IPS-18a (cell line): ENCODE data around the gene SCYL1.
A peak's percentile ranks its signal among the peaks of the same experiment; 100 is the strongest.

Source experiments
- H3K27ac ChIP-seq: one replicate; pipeline ENCODE4 v1.5.1; 2013; ENCODE audit warnings: low read length
- H3K27me3 ChIP-seq: one replicate; pipeline ENCODE4 v1.6.1; 2013; ENCODE audit warnings: mild to moderate bottlenecking, low read length; ENCODE audit not compliant: control insufficient read depth, insufficient read depth
- H3K36me3 ChIP-seq: one replicate; pipeline ENCODE4 v1.6.1; 2013; ENCODE audit warnings: low read depth, low read length; ENCODE audit not compliant: control insufficient read depth
- H3K4me1 ChIP-seq: one replicate; pipeline ENCODE4 v1.6.1; 2013; ENCODE audit warnings: low read depth, low read length; ENCODE audit not compliant: control insufficient read depth
- H3K4me3 ChIP-seq: one replicate; pipeline ENCODE4 v1.5.1; 2013; ENCODE audit warnings: low read length
- H3K9ac ChIP-seq: one replicate; pipeline ENCODE4 v1.6.1; 2013; ENCODE audit warnings: mild to moderate bottlenecking, low read length, moderate library complexity
- H3K9me3 ChIP-seq: one replicate; pipeline ENCODE4 v1.6.1; 2013; ENCODE audit warnings: low read depth, low read length; ENCODE audit not compliant: control insufficient read depth

SCYL1 gene

DNA sequence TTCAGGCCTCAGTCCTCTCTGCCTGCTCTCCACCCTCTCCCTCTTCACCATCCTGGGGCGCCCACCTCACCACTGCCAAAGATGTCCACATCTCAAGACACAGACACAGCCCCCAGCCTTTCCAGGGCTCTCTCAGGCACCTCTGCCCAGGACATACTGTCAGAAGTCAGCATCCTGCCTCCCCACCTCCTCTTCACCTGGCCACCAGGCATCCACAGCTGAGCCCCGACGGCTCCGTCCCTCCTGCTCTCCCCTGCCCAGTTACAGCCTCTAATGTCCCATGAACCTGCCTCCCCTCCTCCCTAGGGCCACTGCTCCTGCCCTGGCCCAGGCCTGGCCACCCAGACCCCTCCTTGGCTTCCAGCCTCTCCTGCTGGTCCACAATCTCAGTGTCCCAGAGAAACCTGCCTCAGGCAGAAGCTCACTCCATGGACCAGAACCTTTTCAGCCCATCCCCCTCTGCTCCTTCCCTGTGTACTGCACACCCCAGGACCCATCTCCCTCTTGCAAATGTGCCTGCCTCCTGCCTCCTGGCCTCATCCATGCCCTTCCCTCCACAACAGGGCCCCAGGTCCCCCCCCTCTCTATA, 30.1 kb downstream of the SCYL1 start:
- peaks cover 11% of the 10 kb centered on the region for H3K4me1 ChIP-seq
- H3K27me3 ChIP-seq: peaks cover 73% of the 10 kb centered on the region
- no peaks in the 10 kb centered on the region for H3K36me3 ChIP-seq
- H3K9me3 ChIP-seq: no peaks in the 10 kb centered on the region
- no peak overlapping the region for H3K4me3 ChIP-seq
- H3K9ac ChIP-seq: no peak overlapping the region
- H3K27ac ChIP-seq: no peak overlapping the region

DNA sequence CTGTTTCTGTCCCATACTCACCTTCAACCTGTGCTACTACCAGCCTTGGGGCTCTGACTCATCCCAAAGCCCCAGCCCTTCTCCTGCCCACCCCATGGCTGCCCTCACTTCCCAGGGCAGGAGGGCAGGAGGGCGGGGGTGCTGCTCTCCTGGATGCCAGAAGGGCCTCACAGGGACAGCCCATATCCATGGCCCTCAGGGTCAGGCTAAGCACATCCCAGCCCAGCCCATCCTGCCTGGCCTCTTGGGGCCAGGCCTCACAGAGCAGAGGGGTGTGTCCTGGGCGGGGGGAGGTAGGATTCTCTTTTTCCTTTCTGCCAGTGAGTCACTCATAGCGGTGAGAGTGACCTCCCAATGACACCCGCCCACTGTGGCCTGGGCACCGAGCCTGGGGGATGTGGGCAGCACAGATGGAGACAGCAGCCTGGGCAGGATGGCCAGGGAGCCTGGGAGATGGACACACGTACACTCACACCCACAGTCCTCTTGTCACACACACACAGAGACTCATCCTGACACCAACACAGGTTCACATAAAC, 30.9 kb downstream of the SCYL1 start:
- Histone ChIP-seq H3K27ac (no peak overlapping the region), H3K4me1 (peaks cover 15% of the 10 kb centered on the region)

DNA sequence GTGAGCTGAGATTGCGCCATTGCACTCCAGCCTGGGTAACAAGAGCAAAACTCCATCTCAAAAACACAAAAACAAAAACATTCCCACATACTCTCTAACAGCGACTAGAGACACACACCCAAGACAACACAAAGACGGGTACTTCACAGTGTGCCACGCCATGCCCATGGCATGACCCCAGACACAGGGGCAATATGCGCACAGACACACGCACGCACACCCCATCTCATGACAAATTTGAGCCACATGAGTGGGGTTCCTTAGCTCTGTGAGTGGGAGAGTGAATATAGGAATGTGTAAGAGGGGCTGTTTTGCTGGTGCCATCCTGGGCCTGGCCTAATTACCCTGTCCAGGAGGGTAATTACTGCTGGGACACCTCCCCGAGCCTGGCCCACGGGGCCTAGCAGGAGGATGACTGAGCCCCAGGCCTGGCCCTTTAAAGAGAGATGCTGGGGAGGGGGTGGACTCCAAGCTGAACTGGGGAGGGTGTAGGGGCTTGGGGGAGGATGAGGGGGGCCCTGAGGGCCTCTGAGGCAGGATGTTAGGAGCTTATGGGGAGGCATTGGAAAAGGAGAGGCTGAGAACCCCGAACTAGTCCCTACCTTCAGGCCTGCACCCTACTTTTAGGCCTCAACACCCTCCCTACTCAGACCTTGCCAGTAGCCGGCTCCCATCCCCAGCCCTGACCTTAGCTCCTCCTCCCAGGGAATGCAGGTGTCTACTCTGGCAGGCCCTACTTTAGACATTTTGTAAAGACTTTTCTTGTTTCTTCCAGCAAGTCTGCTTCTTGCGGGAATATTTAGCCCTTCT, 31.8 kb downstream of the SCYL1 start:
- Histone ChIP-seq H3K36me3 (no peaks in the 10 kb centered on the region), H3K9ac (no peak overlapping the region), H3K27ac (no peak overlapping the region), H3K4me3 (no peak overlapping the region), H3K9me3 (no peaks in the 10 kb centered on the region), H3K27me3 (peaks cover 64% of the 10 kb centered on the region), H3K4me1 (peaks cover 23% of the 10 kb centered on the region)

More for the DNA sequence above, 30.9 kb downstream of the SCYL1 start:
- H3K27me3 ChIP-seq: peaks cover 73% of the 10 kb centered on the region
- H3K36me3 ChIP-seq: no peaks in the 10 kb centered on the region
- H3K9ac ChIP-seq: no peak overlapping the region
- H3K4me3 ChIP-seq: no peak overlapping the region
- no peaks in the 10 kb centered on the region for H3K9me3 ChIP-seq

DNA sequence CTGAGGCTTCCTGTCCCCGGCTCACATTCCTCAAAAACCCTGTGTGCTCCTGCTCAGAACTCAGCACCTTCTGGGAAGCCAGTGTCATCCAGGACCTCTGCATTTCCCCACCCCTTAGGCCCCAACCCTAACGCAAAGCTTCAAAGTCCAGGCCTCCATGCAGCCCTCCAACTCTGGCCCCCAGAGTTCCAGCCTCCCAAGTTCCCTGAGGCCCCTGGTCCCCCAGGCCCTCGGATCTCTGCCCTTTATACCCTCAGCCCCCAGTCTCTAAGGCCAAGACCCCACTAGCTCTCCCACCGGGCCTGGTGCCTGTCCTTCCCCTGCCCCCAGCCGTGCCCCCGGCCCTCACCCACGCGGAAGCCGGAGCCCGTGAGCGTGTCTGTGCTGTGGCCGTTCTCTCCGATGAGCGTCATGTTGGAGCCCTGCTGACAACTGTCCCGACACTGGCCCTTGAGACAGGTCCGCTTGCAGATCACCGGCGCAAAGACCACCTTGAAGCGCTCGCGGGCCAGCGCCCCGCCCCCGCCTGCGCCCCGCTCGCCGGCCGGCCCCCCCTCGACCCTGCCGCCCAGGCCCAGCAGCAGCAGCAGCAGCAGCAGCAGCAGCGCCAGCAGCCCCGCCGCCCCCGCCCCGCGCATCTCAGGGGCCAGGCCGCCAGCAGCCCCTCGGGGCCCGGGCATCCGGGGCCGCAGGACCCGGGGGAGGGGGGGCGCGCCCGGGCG, 32.6 kb downstream of the SCYL1 start:
- Histone ChIP-seq H3K4me1 (peaks cover 23% of the 10 kb centered on the region), H3K27ac (no peak overlapping the region)

DNA sequence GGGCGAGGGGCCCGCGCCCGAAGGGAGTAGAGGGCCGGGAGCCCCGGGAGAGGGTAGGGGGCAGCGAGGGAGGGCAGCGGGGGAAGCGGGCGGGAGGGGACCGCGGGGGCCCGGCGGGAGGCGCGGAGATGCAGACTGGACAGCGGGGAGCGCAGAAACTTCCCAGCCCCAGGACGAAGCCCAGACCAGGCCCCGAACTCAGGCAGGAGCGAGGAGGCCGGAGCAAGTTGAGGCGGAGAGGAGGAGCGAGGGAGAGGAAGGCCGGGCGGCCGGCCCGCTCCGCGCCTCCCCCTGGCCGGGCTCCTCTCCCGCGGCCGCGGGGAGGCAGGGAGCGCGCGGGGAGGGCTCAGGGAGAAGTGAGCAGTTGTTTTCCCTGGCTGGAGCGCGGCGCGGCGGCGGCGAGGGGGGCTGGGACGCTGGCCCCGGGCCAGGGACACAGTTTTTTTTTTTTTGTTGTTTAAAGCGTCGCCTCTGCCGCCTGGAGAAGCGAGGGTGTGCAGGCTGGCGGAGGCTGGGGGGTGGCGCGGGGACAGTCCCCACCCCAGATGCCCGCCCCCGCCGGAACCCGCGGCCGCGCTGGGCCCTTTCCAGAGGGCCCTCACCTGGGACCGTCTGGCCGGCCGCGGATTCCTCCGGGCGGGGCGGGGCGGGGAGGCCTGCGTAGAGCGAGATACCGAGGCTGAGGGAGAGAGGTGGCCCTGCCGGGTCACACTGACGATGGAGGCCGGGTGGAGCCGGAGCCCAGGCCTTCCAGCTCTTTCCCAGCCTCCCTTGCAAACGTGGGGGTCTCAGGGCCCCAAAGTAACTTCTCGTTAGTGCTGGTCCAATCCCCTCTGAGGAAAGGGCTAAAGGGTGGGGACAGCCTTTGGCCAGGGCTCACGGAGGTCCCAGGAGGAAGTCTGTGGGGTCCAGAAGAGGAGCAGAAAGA, 33.4 kb downstream of the SCYL1 start, which contains the start of gene LTBP3:
TSS of gene LTBP3 (minus strand) at position 358 of the 928 bp plus-strand sequence. CDS start 400 bp downstream, outside the sequence.
- no peaks in the 10 kb centered on the region for H3K36me3 ChIP-seq
- no peak within 1 kb of the TSS for H3K27ac ChIP-seq
- peaks cover 23% of the 10 kb centered on the region for H3K4me1 ChIP-seq
- H3K9me3 ChIP-seq: no peaks in the 10 kb centered on the region
- H3K27me3 ChIP-seq: peaks cover 54% of the 10 kb centered on the region
- no peak within 1 kb of the TSS for H3K9ac ChIP-seq
- peak within 1 kb of the TSS; percentile 55 for H3K4me3 ChIP-seq

More for the DNA sequence above, 32.6 kb downstream of the SCYL1 start:
- Histone ChIP-seq H3K9ac (no peak overlapping the region), H3K4me3 (peak overlapping the region; percentile 55), H3K27me3 (peaks cover 56% of the 10 kb centered on the region), H3K36me3 (no peaks in the 10 kb centered on the region), H3K9me3 (no peaks in the 10 kb centered on the region)

DNA sequence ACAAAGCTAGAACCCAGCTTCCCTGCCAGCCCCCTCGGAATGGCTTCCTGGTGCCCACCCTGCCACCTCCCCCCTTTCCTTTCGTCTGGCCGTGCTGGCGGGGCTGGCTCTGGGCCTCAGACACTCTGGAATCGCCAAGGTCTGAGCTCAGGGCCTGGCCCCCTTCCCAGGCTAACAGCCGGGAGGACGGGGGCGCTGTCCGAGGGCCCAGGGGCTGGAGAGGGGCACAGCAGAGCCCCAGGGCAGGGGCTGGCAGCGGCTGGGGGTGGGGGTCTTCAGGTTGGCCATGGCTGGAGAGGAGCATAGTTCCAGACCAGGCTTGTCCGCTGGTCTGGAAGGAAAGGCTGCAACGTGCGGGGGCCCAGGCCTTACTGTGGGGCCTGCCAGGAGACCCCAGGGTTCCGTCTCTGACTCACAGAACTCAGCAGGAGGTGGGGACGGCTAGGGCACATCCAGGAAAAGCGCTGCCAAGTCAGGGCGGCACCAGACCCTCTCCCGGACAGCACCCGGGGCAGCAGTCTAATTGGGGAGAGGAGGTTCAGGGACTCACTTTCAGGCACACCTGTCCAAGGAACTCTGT, 34.1 kb downstream of the SCYL1 start:
- Histone ChIP-seq H3K27me3 (peaks cover 51% of the 10 kb centered on the region), H3K9me3 (no peaks in the 10 kb centered on the region), H3K36me3 (no peaks in the 10 kb centered on the region), H3K27ac (no peak overlapping the region), H3K4me3 (peak overlapping the region; percentile 55), H3K4me1 (peaks cover 23% of the 10 kb centered on the region), H3K9ac (no peak overlapping the region)

DNA sequence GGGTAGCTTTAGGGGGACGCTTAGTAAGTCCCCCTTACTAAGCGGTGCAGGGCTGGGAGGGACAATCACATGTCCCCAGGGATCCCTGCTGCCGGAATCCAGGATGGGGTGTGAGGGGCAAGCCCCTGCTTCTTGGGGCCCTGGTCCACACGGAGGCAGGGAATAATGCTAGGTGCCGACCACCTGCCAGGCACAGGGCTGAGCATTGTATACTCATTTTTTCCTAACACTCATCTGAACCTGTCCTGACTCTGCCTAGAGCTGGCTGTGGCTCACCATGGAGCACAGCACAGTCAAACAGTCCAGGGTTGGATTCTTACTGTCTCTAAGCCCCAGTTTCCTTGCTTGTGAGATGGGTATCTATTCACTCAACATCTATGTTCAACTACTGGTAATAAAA, 34.7 kb downstream of the SCYL1 start:
- H3K36me3 ChIP-seq: no peaks in the 10 kb centered on the region

DNA sequence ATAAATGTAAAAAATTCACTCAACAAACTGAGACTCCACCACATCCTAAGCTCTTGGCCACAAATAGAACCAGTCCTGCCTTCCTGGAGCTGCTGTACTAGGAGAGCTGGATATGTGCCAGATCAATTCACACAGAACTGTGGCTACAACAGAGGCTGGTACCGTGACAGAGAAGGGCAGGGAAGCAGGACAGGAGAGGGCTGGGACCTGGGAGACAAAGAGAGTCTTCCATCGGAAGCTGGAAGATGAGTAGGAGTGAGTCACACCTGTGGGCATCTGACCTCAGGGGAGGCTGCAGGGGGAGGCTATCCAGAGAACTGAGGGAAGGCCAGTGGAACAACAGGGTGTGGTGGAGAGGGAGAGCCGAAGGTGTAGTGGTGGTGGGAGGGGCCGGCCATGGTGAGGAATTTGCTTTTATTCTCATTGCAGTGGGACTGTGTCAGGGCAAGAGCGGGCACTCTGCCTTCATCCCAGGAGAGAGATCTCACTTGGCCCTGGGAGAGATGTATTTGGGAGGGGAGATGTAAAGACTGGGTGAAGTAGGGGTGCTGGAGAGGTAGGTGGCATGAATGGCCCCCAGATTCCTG, 35.2 kb downstream of the SCYL1 start:
- no peak overlapping the region for H3K9ac ChIP-seq
- H3K36me3 ChIP-seq: no peaks in the 10 kb centered on the region
- H3K27ac ChIP-seq: no peak overlapping the region
- H3K9me3 ChIP-seq: no peaks in the 10 kb centered on the region
- peaks cover 41% of the 10 kb centered on the region for H3K27me3 ChIP-seq
- H3K4me3 ChIP-seq: no peak overlapping the region
- peaks cover 23% of the 10 kb centered on the region for H3K4me1 ChIP-seq

More for the DNA sequence above, 34.7 kb downstream of the SCYL1 start:
- Histone ChIP-seq H3K9ac (no peak overlapping the region), H3K27me3 (peaks cover 46% of the 10 kb centered on the region), H3K4me1 (peaks cover 23% of the 10 kb centered on the region), H3K4me3 (no peak overlapping the region), H3K9me3 (no peaks in the 10 kb centered on the region), H3K27ac (no peak overlapping the region)

DNA sequence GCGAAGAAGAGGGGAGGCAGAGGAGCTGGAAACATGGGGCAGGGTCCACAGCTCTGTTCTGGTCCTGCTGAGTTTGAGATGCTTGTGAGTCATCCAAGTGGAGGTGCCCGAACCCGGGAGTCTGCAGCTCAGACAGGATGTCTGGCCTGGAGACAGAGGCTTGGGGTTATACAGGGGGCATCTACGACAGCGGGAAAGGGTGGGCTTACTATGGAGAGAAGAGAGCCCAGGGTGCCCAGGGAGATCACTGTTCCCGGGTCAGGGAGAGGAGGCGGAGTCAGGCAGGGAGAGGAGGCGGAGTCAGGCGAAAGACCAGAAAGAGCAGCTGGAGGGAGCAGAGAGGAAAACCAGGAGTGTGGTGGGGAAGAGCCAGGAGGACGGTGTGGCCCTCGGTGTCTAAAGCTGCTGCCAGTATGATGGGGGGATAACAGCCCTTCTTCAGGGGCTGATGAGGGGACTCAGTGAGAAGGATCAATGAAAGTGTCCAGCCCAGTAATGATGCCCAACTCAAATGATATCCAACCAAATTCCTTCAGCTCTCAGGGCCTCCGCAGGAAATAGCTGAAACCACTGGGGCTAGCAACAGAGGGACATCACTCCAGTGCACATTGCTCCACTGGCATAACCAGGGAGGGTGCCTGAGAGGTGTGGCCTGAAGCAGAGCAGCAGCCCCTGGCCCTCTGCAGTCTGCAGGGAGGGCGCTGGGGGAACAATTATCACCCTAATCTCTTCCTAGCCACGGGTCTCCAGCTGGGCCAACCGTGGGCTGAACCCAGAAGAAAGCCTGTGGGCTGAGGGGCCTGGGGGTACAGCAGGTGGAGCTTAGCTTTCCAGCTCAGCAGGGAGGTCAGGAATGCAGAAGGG, 35.9 kb downstream of the SCYL1 start:
- Histone ChIP-seq H3K36me3 (no peaks in the 10 kb centered on the region), H3K27ac (no peak overlapping the region), H3K27me3 (peaks cover 36% of the 10 kb centered on the region), H3K4me1 (peaks cover 23% of the 10 kb centered on the region), H3K9ac (no peak overlapping the region), H3K4me3 (no peak overlapping the region), H3K9me3 (no peaks in the 10 kb centered on the region)
